ENCODE data around the gene YPEL2. TPM values are rescaled to one million over a fixed set of nuclear protein-coding genes. Genes with fewer than 3 reads are reported as not detected.

YPEL2 gene
- total and polyA plus RNA-seq, 2 donors (not counting 1 experiment from before 2014, with no cell fraction given), result 20.7 to 51.8 TPM

GRCh38 chr17:59426031-59426430 lies 94.6 kb downstream of the YPEL2 start:
- no peak overlapping the region for H3K4me3 Mint-ChIP-seq
- Histone ChIP-seq H3K4me3 (ENCODE audit: control extremely low read depth in 1 of 5, extremely low read depth in 1 of 5, insufficient read depth in 1 of 5, low read depth in 2 of 5, low read length in 4 of 5) (no peak overlapping the region), H3K9me3 (ENCODE audit: control extremely low read depth in 1 of 3, control insufficient read depth in 2 of 3, insufficient read depth in 1 of 3, low read length in 2 of 3) (no peaks in the 10 kb centered on the region), H3K4me2 (replicated peaks; ENCODE audit: low read depth, low read length, poor library complexity, severe bottlenecking) (no peak overlapping the region), H3K4me1 (ENCODE audit: control insufficient read depth in 2 of 2, insufficient read depth in 2 of 2, low read length in 2 of 2) (no peaks in the 10 kb centered on the region), H3K79me2 (ENCODE audit: control insufficient read depth, insufficient read depth, low read length) (no peaks in the 10 kb centered on the region), H3K36me3 (replicated peaks in 1 of 2; ENCODE audit: control extremely low read depth in 1 of 2, control insufficient read depth in 1 of 2, extremely low read depth in 1 of 2, insufficient read depth in 2 of 2, low read length in 1 of 2) (no peaks in the 10 kb centered on the region), H3K27me3 (replicated peaks in 1 of 4; ENCODE audit: control extremely low read depth in 1 of 4, control insufficient read depth in 3 of 4, insufficient read depth in 4 of 4, low read length in 3 of 4) (no peaks in the 10 kb centered on the region), H3K27ac (ENCODE audit: low read length in 2 of 2) (no peak overlapping the region), H3K9ac (ENCODE audit: low read length) (no peak overlapping the region), H4K20me1 (ENCODE audit: control insufficient read depth, insufficient read depth, low read length, poor library complexity, severe bottlenecking) (no peaks in the 10 kb centered on the region), H2AFZ (ENCODE audit: insufficient read depth, low read depth, low read length, poor library complexity, severe bottlenecking) (no peak overlapping the region)
- POLR2A ChIA-PET, result interaction anchor here (0.5 kb wide), 1 partner anchor 64 kb away, joined by 5 read pairs; no protein-coding TSS in a partner anchor
- no peaks in the 10 kb centered on the region for H3K9me3 Mint-ChIP-seq (ENCODE audit: insufficient read depth)
- TF ChIP-seq EZH2 (IDR thresholded peaks at IDR 0.05; ENCODE audit: borderline replicate concordance, insufficient read depth, low read depth, low read length, poor library complexity, severe bottlenecking), result no peak
- TF ChIP-seq, protein P1, sequence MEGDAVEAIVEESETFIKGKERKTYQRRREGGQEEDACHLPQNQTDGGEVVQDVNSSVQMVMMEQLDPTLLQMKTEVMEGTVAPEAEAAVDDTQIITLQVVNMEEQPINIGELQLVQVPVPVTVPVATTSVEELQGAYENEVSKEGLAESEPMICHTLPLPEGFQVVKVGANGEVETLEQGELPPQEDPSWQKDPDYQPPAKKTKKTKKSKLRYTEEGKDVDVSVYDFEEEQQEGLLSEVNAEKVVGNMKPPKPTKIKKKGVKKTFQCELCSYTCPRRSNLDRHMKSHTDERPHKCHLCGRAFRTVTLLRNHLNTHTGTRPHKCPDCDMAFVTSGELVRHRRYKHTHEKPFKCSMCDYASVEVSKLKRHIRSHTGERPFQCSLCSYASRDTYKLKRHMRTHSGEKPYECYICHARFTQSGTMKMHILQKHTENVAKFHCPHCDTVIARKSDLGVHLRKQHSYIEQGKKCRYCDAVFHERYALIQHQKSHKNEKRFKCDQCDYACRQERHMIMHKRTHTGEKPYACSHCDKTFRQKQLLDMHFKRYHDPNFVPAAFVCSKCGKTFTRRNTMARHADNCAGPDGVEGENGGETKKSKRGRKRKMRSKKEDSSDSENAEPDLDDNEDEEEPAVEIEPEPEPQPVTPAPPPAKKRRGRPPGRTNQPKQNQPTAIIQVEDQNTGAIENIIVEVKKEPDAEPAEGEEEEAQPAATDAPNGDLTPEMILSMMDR (IDR thresholded peaks at IDR 0.05), result no peak
- WGBS (ENCODE audit: insufficient coverage), result 100% methylated on average over 6 of the region's 9 CpGs
- ATAC-seq (ENCODE audit: low read depth), result no peak
- CTCF ChIA-PET, result interaction anchor here (0.6 to 3.4 kb wide), 7 partner anchors 13 to 138 kb away, joined by 3 to 22 read pairs (median 3); no protein-coding TSS in a partner anchor
- H3K27ac Mint-ChIP-seq, result no peak overlapping the region
- intact Hi-C loops (cut with micrococcal nuclease), result no loop called here
- peaks cover 3% of the 10 kb centered on the region for H3K27me3 Mint-ChIP-seq
- H3K4me1 Mint-ChIP-seq, result peaks cover 2% of the 10 kb centered on the region
- no peak for DNase-seq

DNA sequence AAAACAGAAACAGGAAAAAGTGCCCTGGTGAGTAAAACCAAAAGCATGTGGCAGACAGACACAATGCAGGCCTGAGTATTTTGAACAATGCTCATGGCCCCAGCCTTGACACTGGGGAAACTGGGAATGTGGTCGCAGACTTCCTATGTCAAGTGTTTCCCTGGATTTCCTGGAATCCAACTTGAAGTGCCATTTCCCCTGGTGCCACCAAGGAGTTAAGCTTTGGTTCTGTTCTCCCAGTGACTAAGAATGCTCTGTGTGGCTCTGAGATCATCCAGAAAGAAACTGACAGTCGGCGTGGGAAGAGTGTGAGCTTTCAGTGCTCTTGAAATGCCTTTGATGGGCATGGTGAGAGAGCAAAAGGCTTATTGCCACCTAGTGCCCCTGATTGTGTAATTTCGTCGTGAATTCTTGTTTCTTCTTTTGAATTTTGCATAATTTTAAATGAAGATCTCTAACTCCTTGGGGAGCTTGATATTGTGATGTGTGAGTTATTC lies 96.0 kb downstream of the YPEL2 start:
- WGBS (ENCODE audit: insufficient coverage), result 73% methylated on average over 5 of the region's 5 CpGs
- peaks cover 3% of the 10 kb centered on the region for H3K27me3 Mint-ChIP-seq
- Histone ChIP-seq H3K36me3 (replicated peaks in 1 of 2; ENCODE audit: control extremely low read depth in 1 of 2, control insufficient read depth in 1 of 2, extremely low read depth in 1 of 2, insufficient read depth in 2 of 2, low read length in 1 of 2) (no peaks in the 10 kb centered on the region), H2AFZ (ENCODE audit: insufficient read depth, low read depth, low read length, poor library complexity, severe bottlenecking) (no peak overlapping the region), H3K4me3 (ENCODE audit: control extremely low read depth in 1 of 5, extremely low read depth in 1 of 5, insufficient read depth in 1 of 5, low read depth in 2 of 5, low read length in 4 of 5) (no peak overlapping the region), H3K79me2 (ENCODE audit: control insufficient read depth, insufficient read depth, low read length) (no peaks in the 10 kb centered on the region), H3K27me3 (replicated peaks in 1 of 4; ENCODE audit: control extremely low read depth in 1 of 4, control insufficient read depth in 3 of 4, insufficient read depth in 4 of 4, low read length in 3 of 4) (no peaks in the 10 kb centered on the region), H3K9me3 (ENCODE audit: control extremely low read depth in 1 of 3, control insufficient read depth in 2 of 3, insufficient read depth in 1 of 3, low read length in 2 of 3) (peaks cover 0 to 5% (median under 1%) of the 10 kb centered on the region in 3 donors), H4K20me1 (ENCODE audit: control insufficient read depth, insufficient read depth, low read length, poor library complexity, severe bottlenecking) (no peaks in the 10 kb centered on the region), H3K9ac (ENCODE audit: low read length) (no peak overlapping the region), H3K27ac (ENCODE audit: low read length in 2 of 2) (no peak overlapping the region), H3K4me1 (ENCODE audit: control insufficient read depth in 2 of 2, insufficient read depth in 2 of 2, low read length in 2 of 2) (no peaks in the 10 kb centered on the region), H3K4me2 (replicated peaks; ENCODE audit: low read depth, low read length, poor library complexity, severe bottlenecking) (no peak overlapping the region)
- no peak for DNase-seq
- no peak for ATAC-seq (ENCODE audit: low read depth)
- TF ChIP-seq, protein P1 (IDR thresholded peaks at IDR 0.05), result no peak
- no peak for TF ChIP-seq EZH2 (IDR thresholded peaks at IDR 0.05; ENCODE audit: borderline replicate concordance, insufficient read depth, low read depth, low read length, poor library complexity, severe bottlenecking)
- no peak overlapping the region for H3K27ac Mint-ChIP-seq
- H3K4me3 Mint-ChIP-seq, result no peak overlapping the region
- CTCF ChIA-PET, result interaction anchor here (0.7 to 3.4 kb wide), 12 partner anchors 11 to 116 kb away, joined by 3 to 22 read pairs (median 3); no protein-coding TSS in a partner anchor
- intact Hi-C loops (cut with micrococcal nuclease), result no loop called here
- H3K9me3 Mint-ChIP-seq (ENCODE audit: insufficient read depth), result peaks cover 5% of the 10 kb centered on the region
- peaks cover 2% of the 10 kb centered on the region for H3K4me1 Mint-ChIP-seq
- POLR2A ChIA-PET, result no interaction called here

All from B cell (primary cell).